ENCODE results near the gene PDE8A. TPM values are rescaled to one million over a fixed set of nuclear protein-coding genes. Genes with fewer than 3 reads are reported as not detected.
A peak's percentile ranks its signal among the peaks of the same experiment; 100 is the strongest.

The PDE8A gene
- total and polyA plus RNA-seq, 2 of the 13 experiments (the other 11 are each of a cell fraction or from before 2014, with no cell fraction given), result 26.3 to 48.5 TPM

GRCh38 chr15:84981054-84981710, 474 bp upstream of the PDE8A start (continued):
- TF ChIP-seq ZNF543 (CRISPR knock-in tag; IDR thresholded peaks at IDR 0.05), result peak; percentile 86; the same call in 1 of the 2 replicates
- TF ChIP-seq YEATS2 (CRISPR knock-in tag; IDR thresholded peaks at IDR 0.05; ENCODE audit: borderline replicate concordance), result no peak
- TF ChIP-seq TEAD3 (CRISPR knock-in tag; optimal IDR thresholded peaks at IDR 0.05; ENCODE audit: borderline replicate concordance), result peak; percentile 81
- peak; percentile 74; the same call in 1 of the 2 replicates for TF ChIP-seq TFDP1 (CRISPR knock-in tag; IDR thresholded peaks at IDR 0.05; ENCODE audit: borderline replicate concordance)
- TF ChIP-seq SRSF1 (optimal IDR thresholded peaks at IDR 0.05; ENCODE audit: low read depth, low read length), result peak; percentile 2
- TF ChIP-seq ZNF317 (CRISPR knock-in tag; IDR thresholded peaks at IDR 0.05), result no peak; the same call in 1 of the 2 replicates
- TF ChIP-seq ZFP36L2 (CRISPR knock-in tag; IDR thresholded peaks at IDR 0.05), result no peak
- TF ChIP-seq, protein P1, sequence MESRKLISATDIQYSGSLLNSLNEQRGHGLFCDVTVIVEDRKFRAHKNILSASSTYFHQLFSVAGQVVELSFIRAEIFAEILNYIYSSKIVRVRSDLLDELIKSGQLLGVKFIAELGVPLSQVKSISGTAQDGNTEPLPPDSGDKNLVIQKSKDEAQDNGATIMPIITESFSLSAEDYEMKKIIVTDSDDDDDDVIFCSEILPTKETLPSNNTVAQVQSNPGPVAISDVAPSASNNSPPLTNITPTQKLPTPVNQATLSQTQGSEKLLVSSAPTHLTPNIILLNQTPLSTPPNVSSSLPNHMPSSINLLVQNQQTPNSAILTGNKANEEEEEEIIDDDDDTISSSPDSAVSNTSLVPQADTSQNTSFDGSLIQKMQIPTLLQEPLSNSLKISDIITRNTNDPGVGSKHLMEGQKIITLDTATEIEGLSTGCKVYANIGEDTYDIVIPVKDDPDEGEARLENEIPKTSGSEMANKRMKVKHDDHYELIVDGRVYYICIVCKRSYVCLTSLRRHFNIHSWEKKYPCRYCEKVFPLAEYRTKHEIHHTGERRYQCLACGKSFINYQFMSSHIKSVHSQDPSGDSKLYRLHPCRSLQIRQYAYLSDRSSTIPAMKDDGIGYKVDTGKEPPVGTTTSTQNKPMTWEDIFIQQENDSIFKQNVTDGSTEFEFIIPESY (CRISPR knock-in tag; IDR thresholded peaks at IDR 0.05), result 0 out of 2 replicates have a peak, but pooled peaks have one; percentile 14
- peak; percentile 43; the same call in 1 of the 2 replicates for TF ChIP-seq CCDC6 (CRISPR knock-in tag; IDR thresholded peaks at IDR 0.05)
- peak; percentile 81 for TF ChIP-seq ZFP36 (IDR thresholded peaks at IDR 0.05; ENCODE audit: borderline replicate concordance, low read depth, low read length, partially characterized antibody)
- peak; percentile 89 for TF ChIP-seq KDM3A (CRISPR knock-in tag; IDR thresholded peaks at IDR 0.05; ENCODE audit: low read depth)
- no peak for TF ChIP-seq ZNF530 (CRISPR knock-in tag; IDR thresholded peaks at IDR 0.05; ENCODE audit: low read depth)
- TF ChIP-seq, protein P2, sequence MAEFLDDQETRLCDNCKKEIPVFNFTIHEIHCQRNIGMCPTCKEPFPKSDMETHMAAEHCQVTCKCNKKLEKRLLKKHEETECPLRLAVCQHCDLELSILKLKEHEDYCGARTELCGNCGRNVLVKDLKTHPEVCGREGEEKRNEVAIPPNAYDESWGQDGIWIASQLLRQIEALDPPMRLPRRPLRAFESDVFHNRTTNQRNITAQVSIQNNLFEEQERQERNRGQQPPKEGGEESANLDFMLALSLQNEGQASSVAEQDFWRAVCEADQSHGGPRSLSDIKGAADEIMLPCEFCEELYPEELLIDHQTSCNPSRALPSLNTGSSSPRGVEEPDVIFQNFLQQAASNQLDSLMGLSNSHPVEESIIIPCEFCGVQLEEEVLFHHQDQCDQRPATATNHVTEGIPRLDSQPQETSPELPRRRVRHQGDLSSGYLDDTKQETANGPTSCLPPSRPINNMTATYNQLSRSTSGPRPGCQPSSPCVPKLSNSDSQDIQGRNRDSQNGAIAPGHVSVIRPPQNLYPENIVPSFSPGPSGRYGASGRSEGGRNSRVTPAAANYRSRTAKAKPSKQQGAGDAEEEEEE (CRISPR knock-in tag; IDR thresholded peaks at IDR 0.05; ENCODE audit: borderline replicate concordance), result no peak
- no peak for TF ChIP-seq MZF1 (CRISPR knock-in tag; IDR thresholded peaks at IDR 0.05; ENCODE audit: borderline replicate concordance)
- TF ChIP-seq ZNF451 (CRISPR knock-in tag; IDR thresholded peaks at IDR 0.05), result no peak
- peak; percentile 89 for TF ChIP-seq HIVEP1 (CRISPR knock-in tag; IDR thresholded peaks at IDR 0.05)
- TF ChIP-seq, protein P3, sequence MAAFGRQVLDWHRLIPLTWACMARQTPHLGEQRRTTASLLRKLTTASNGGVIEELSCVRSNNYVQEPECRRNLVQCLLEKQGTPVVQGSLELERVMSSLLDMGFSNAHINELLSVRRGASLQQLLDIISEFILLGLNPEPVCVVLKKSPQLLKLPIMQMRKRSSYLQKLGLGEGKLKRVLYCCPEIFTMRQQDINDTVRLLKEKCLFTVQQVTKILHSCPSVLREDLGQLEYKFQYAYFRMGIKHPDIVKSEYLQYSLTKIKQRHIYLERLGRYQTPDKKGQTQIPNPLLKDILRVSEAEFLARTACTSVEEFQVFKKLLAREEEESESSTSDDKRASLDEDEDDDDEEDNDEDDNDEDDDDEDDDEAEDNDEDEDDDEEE (CRISPR knock-in tag; IDR thresholded peaks at IDR 0.05), result peak; percentile 90; the same call in 1 of the 2 replicates
- TF ChIP-seq NKX3-1 (CRISPR knock-in tag; IDR thresholded peaks at IDR 0.05), result no peak
- TF ChIP-seq SCMH1 (CRISPR knock-in tag; IDR thresholded peaks at IDR 0.05; ENCODE audit: borderline replicate concordance), result no peak
- peak; percentile 60 for TF ChIP-seq MED13 (CRISPR knock-in tag; IDR thresholded peaks at IDR 0.05)
- no peak for TF ChIP-seq NFE2L2 (IDR thresholded peaks at IDR 0.05; ENCODE audit: low read length)
